Muscle of back (tissue), 11 donors: ENCODE measurements around the gene CA5A. TPM values are rescaled to one million over a fixed set of nuclear protein-coding genes. Genes with fewer than 3 reads are reported as not detected.
"Not testable (repeated sequence)": the region's sequence is repeated elsewhere in the genome, so short reads cannot be mapped to it uniquely, and the experiment has no call there.

ENCODE experiments used
- DNase-seq, 3 donors: peaks; one replicate each; pipeline versions ENCODE4 v3.0.0 to v3.0.0-alpha.2; 2013
- polyA plus RNA-seq, 10 donors: library from polyadenylated mRNA; unstranded; fragments of 120-200 nt; gene quantifications; one replicate each; pipeline ENCODE4 v1.2.1, GENCODE V29; 2013; ENCODE audit not compliant: insufficient read length in 10 of 10

The CA5A gene
- polyA plus RNA-seq, 10 donors, result 0.03 to 0.17 (median 0.08) TPM

- DNase-seq, result peak; percentile 58 to 76 (median 73)
These were observed 67.1 kb downstream of the CA5A start, which contains the start of gene SLC7A5 for GRCh38 chr16:87869061-87869878. Gene SLC7A5 (minus strand): TSS chr16:87869507. CDS start chr16:87869422, 85 bp downstream.

- peak in 1 of 3 donors; percentile 69 for DNase-seq
These were observed 67.9 kb downstream of the CA5A start for GRCh38 chr16:87868254-87869029.

- not testable (repeated sequence) for DNase-seq
These were observed 70.3 kb downstream of the CA5A start for GRCh38 chr16:87865902-87866555.

- DNase-seq, result no peak
These were observed 71.9 kb downstream of the CA5A start for GRCh38 chr16:87864331-87864989.

GRCh38 chr16:87863327-87863635 lies 73.0 kb downstream of the CA5A start:
- DNase-seq, result not testable (repeated sequence)

- not testable (repeated sequence) for DNase-seq
These were observed 73.6 kb downstream of the CA5A start for GRCh38 chr16:87862597-87863326.

- DNase-seq, result not testable (repeated sequence)
These were observed 74.8 kb downstream of the CA5A start for GRCh38 chr16:87861300-87862099.

GRCh38 chr16:87860553-87861299 lies 75.6 kb downstream of the CA5A start:
- peak in 2 of 3 donors; percentile 37 to 59 for DNase-seq

GRCh38 chr16:87858151-87858993 lies 78.0 kb downstream of the CA5A start:
- DNase-seq, result not testable (repeated sequence)

GRCh38 chr16:87856791-87857228 lies 79.5 kb downstream of the CA5A start:
- DNase-seq, result no peak

- DNase-seq, result no peak
These were observed 80.2 kb downstream of the CA5A start for GRCh38 chr16:87855852-87856715.

GRCh38 chr16:87854907-87855683 lies 81.2 kb downstream of the CA5A start:
- DNase-seq, result no peak

- no peak for DNase-seq
These were observed 82.0 kb downstream of the CA5A start for GRCh38 chr16:87854053-87854906.

GRCh38 chr16:87853411-87854052 lies 82.8 kb downstream of the CA5A start:
- peak; percentile 91 to 92 (median 92) for DNase-seq

- DNase-seq, result no peak
These were observed 84.7 kb downstream of the CA5A start for GRCh38 chr16:87851601-87852000.
